SU-DHL-6 (cell line): ENCODE results near the gene MOV10L1.

Experiments
- H2AFZ ChIP-seq: fragments of 200-600 bp; sonication (generic); 2 replicates; pipeline ENCODE4 v1.6.1; 2014; ENCODE audit warnings: low read depth, mild to moderate bottlenecking, moderate library complexity, mixed read lengths, antibody characterized with exemption, low read length; ENCODE audit not compliant: severe bottlenecking
- H3F3A ChIP-seq: fragments of 200-600 bp; shearing (Covaris generic); 2 replicates; pipeline ENCODE4 v1.6.0; 2016; ENCODE audit warnings: antibody characterized with exemption, mild to moderate bottlenecking; ENCODE audit not compliant: insufficient read depth
- H3K27ac ChIP-seq: fragments of 200-600 bp; sonication (generic); 2 replicates; pipeline ENCODE4 v1.5.1; 2016; ENCODE audit warnings: low read depth, mild to moderate bottlenecking, low read length, moderate library complexity, mixed read lengths
- H3K27me3 ChIP-seq: fragments of 200-600 bp; sonication (generic), shearing (Covaris generic); 2 replicates; pipeline ENCODE4 v1.6.0; 2014; ENCODE audit warnings: mild to moderate bottlenecking, low read length
- H3K36me3 ChIP-seq: fragments of 200-600 bp; sonication (generic); 2 replicates; pipeline ENCODE4 v1.6.1; 2014; ENCODE audit warnings: mild to moderate bottlenecking, low read length, mixed read lengths
- H3K4me2 ChIP-seq: fragments of 300-600, 200-600 bp; shearing (Covaris generic), sonication (generic); 2 replicates; pipeline ENCODE4 v1.6.0; 2014; ENCODE audit warnings: low read length, low read depth, mild to moderate bottlenecking; ENCODE audit not compliant: poor library complexity, severe bottlenecking
- H3K4me3 ChIP-seq: fragments of 200-600 bp; sonication (generic); 2 replicates; pipeline ENCODE4 v1.5.1; 2014; ENCODE audit warnings: antibody characterized with exemption, low read length, mild to moderate bottlenecking, mixed read lengths; ENCODE audit not compliant: insufficient read depth, poor library complexity, severe bottlenecking
- H3K79me2 ChIP-seq: fragments of 200-600 bp; sonication (generic); 2 replicates; pipeline ENCODE4 v1.6.1; 2014; ENCODE audit warnings: mild to moderate bottlenecking, low read length, moderate library complexity; ENCODE audit not compliant: insufficient read depth
- H3K9ac ChIP-seq: fragments of 200-600 bp; sonication (generic); 2 replicates; pipeline ENCODE4 v1.7.0; 2014; ENCODE audit warnings: mild to moderate bottlenecking, low read length
- H3K9me2 ChIP-seq: fragments of 200-600 bp; sonication (generic); replicated peaks from 2 replicates; pipeline ENCODE4 v1.6.1; 2014; ENCODE audit warnings: low read length; ENCODE audit not compliant: insufficient read depth
- H3K9me3 ChIP-seq: fragments of 200-600 bp; sonication (generic); 2 replicates; pipeline ENCODE4 v1.6.1; 2014; ENCODE audit warnings: low read length, mixed read lengths; ENCODE audit not compliant: insufficient read depth
- H4K20me1 ChIP-seq: fragments of 200-600 bp; sonication (generic); 2 replicates; pipeline ENCODE4 v1.6.1; 2014; ENCODE audit warnings: low read depth, mild to moderate bottlenecking, antibody characterized with exemption, low read length, moderate library complexity, mixed read lengths
- EZH2phosphoT487 ChIP-seq: fragments of 200-600 bp; sonication (generic), shearing (Covaris generic); conservative IDR thresholded peaks from 2 replicates; pipeline ENCODE4 v1.6.1; 2018; ENCODE audit warnings: mild to moderate bottlenecking, antibody characterized with exemption, low read length, moderate library complexity, mixed read lengths
- TF ChIP-seq, protein P1 (sequence below): fragments of 200-600 bp; sonication (generic); IDR thresholded peaks from one replicate; pipeline ENCODE4 v1.5.1; 2017; ENCODE audit warnings: antibody characterized with exemption, mild to moderate bottlenecking, low read length, moderate library complexity; ENCODE audit not compliant: insufficient read depth, poor library complexity, severe bottlenecking

MOV10L1 gene

DNA sequence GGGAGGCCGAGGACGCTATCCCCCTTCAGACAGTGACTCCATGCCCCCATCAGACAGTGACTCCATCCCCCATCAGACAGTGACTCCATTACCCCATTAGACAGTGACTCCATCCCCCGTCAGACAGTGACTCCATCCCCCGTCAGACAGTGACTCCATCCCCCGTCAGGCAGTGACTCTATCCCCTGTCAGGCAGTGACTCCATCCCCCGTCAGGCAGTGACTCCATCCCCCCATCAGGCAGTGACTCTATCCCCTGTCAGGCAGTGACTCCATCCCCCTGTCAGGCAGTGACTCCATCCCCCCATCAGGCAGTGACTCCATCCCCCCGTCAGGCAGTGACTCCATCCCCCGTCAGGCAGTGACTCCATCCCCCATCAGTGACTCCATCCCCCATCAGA is 22.6 kb upstream of the MOV10L1 start:
- H2AFZ ChIP-seq = no peak overlapping the region
- H3K4me2 ChIP-seq = no peak overlapping the region
- no peaks in the 10 kb centered on the region for H3K79me2 ChIP-seq
- no peak overlapping the region for H3K4me3 ChIP-seq
- H3K27me3 ChIP-seq = no peaks in the 10 kb centered on the region
- no peaks in the 10 kb centered on the region for H3K9me2 ChIP-seq
- TF ChIP-seq, protein P1, sequence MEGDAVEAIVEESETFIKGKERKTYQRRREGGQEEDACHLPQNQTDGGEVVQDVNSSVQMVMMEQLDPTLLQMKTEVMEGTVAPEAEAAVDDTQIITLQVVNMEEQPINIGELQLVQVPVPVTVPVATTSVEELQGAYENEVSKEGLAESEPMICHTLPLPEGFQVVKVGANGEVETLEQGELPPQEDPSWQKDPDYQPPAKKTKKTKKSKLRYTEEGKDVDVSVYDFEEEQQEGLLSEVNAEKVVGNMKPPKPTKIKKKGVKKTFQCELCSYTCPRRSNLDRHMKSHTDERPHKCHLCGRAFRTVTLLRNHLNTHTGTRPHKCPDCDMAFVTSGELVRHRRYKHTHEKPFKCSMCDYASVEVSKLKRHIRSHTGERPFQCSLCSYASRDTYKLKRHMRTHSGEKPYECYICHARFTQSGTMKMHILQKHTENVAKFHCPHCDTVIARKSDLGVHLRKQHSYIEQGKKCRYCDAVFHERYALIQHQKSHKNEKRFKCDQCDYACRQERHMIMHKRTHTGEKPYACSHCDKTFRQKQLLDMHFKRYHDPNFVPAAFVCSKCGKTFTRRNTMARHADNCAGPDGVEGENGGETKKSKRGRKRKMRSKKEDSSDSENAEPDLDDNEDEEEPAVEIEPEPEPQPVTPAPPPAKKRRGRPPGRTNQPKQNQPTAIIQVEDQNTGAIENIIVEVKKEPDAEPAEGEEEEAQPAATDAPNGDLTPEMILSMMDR = no peak
- TF ChIP-seq EZH2phosphoT487 = no peak
- no peaks in the 10 kb centered on the region for H3K36me3 ChIP-seq
- H3K9me3 ChIP-seq = no peaks in the 10 kb centered on the region
- no peaks in the 10 kb centered on the region for H3F3A ChIP-seq
- H3K27ac ChIP-seq = no peak overlapping the region
- H4K20me1 ChIP-seq = no peaks in the 10 kb centered on the region
- H3K9ac ChIP-seq = no peak overlapping the region

DNA sequence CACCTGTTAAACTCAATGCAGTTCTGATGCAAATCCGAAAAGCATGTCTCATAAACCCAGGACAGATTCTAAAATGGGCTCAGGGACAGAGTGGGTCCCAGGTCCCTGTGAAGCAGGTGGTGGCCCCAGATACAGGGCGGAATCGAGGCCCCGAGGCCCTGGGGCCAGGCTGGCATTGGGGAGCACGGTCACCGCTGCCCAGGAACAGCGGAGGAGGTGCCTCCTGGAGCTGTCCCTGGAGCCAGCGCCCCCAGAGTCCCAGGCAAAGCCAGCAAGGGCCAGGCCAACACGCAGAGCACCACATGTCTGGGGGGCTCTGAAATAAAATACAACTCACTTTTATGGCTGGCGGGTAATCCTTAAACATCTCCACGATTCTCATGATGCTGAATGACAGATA is 21.7 kb upstream of the MOV10L1 start:
- no peaks in the 10 kb centered on the region for H3K79me2 ChIP-seq
- no peaks in the 10 kb centered on the region for H3K9me2 ChIP-seq
- H3K27me3 ChIP-seq = no peaks in the 10 kb centered on the region
- H3K4me3 ChIP-seq = no peak overlapping the region
- no peaks in the 10 kb centered on the region for H3F3A ChIP-seq
- no peak overlapping the region for H3K27ac ChIP-seq
- H3K9me3 ChIP-seq = no peaks in the 10 kb centered on the region
- H4K20me1 ChIP-seq = no peaks in the 10 kb centered on the region
- H3K9ac ChIP-seq = no peak overlapping the region
- no peak overlapping the region for H3K4me2 ChIP-seq
- TF ChIP-seq, protein P1 = no peak
- TF ChIP-seq EZH2phosphoT487 = no peak
- H3K36me3 ChIP-seq = no peaks in the 10 kb centered on the region
- no peak overlapping the region for H2AFZ ChIP-seq

DNA sequence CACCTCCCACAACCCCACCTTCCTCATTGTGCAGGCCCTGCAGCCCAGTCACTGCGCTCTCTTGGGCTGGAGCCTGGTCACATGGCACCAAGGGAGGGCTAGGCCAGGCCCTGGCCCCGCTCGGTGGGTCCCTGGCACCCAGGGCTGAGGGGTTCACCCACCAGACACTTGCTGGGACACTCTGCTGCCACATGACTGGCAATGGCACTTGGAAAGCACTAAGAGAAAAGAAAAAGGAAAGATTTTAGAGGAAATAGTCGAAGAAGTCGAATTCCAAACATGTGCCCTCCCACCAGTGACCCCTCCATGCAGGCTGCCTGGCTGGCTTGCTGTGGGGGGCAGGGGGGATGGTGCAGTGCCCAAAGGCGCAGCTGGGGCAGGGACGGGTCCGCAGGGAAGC is 19.4 kb upstream of the MOV10L1 start:
- no peaks in the 10 kb centered on the region for H3K27me3 ChIP-seq
- H3K9me2 ChIP-seq = no peaks in the 10 kb centered on the region
- no peaks in the 10 kb centered on the region for H3K79me2 ChIP-seq
- H4K20me1 ChIP-seq = no peaks in the 10 kb centered on the region
- H3K4me2 ChIP-seq = no peak overlapping the region
- no peaks in the 10 kb centered on the region for H3F3A ChIP-seq
- no peak overlapping the region for H3K27ac ChIP-seq
- TF ChIP-seq EZH2phosphoT487 = no peak
- TF ChIP-seq, protein P1 = no peak
- no peaks in the 10 kb centered on the region for H3K36me3 ChIP-seq
- no peak overlapping the region for H3K9ac ChIP-seq
- no peak overlapping the region for H3K4me3 ChIP-seq
- no peak overlapping the region for H2AFZ ChIP-seq
- no peaks in the 10 kb centered on the region for H3K9me3 ChIP-seq
